H1 (cell line): ENCODE measurements around the gene KPNA6. TPM values are rescaled to one million over a fixed set of nuclear protein-coding genes. Genes with fewer than 3 reads are reported as not detected.

Experiments
- CBX5 ChIP-seq: fragments of 300-800, 300-1000 bp; sonication (generic); IDR thresholded peaks from 2 replicates; pipeline ENCODE4 v1.7.1; 2016; ENCODE audit warnings: antibody characterized with exemption, low read length, low read depth
- GABPA ChIP-seq: IDR thresholded peaks from 2 replicates; pipeline ENCODE4 v1.6.1; 2011; ENCODE audit warnings: mild to moderate bottlenecking, low read length, moderate library complexity, borderline replicate concordance; ENCODE audit not compliant: insufficient read depth
- HDAC2 ChIP-seq, 2 experiments: fragments of 300-600 bp in 1 of 2; sonication (generic) in 1 of 2; IDR thresholded peaks; 2 replicates each; pipeline ENCODE4 v1.6.1; 2011 to 2012; ENCODE audit warnings: low read depth in 2 of 2, low read length in 2 of 2, mild to moderate bottlenecking in 2 of 2, moderate library complexity in 2 of 2, borderline replicate concordance in 1 of 2, inconsistent platforms in 1 of 2
- KDM1A ChIP-seq: fragments of 200-600, 300-600 bp; sonication (generic); IDR thresholded peaks from 2 replicates; pipeline ENCODE4 v1.7.1; 2016; ENCODE audit warnings: mild to moderate bottlenecking, low read length, borderline replicate concordance
- POLR2A ChIP-seq, 2 experiments: IDR thresholded peaks; 1 replicate in 1 of 2; 2 replicates in 1 of 2; pipeline ENCODE4 v1.6.1; 2011; ENCODE audit warnings: low read depth in 2 of 2, low read length in 2 of 2, mild to moderate bottlenecking in 2 of 2; ENCODE audit errors: control extremely low read depth in 1 of 2
- RBBP5 ChIP-seq: IDR thresholded peaks from 2 replicates; pipeline ENCODE4 v1.7.1; 2012; ENCODE audit warnings: low read depth, mild to moderate bottlenecking, inconsistent platforms, low read length, moderate library complexity, borderline replicate concordance
- SP1 ChIP-seq: IDR thresholded peaks from 2 replicates; pipeline ENCODE4 v1.6.1; 2011; ENCODE audit warnings: low read depth, low read length
- SUZ12 ChIP-seq: fragments of 200-600 bp; sonication (generic); IDR thresholded peaks from 2 replicates; pipeline ENCODE4 v1.6.1; 2012; ENCODE audit warnings: mild to moderate bottlenecking, inconsistent platforms, low read length, moderate library complexity, mixed read lengths
- TAF7 ChIP-seq: optimal IDR thresholded peaks from 2 replicates; pipeline ENCODE3; 2011; ENCODE audit warnings: low read depth, mild to moderate bottlenecking, inconsistent platforms, low read length, moderate library complexity, borderline replicate concordance
- polyA plus RNA-seq, 7 experiments: library from polyadenylated mRNA; depleted of rRNA in 3 of 7; stranded (reverse) in 5 of 7; unstranded in 2 of 7; fragments of >200 nt in 5 of 7; fragments of 200-250 nt in 2 of 7; gene quantifications; 1 replicate in 5 of 7; 2 replicates in 1 of 7; 4 replicates in 1 of 7; pipeline versions ENCODE4 v1.2.1 to v1.2.3, GENCODE V29; 2011 to 2013; ENCODE audit warnings: missing spikeins in 2 of 7, mixed read lengths in 2 of 7
- total RNA-seq: library from RNA; stranded (reverse); fragmentation: NEBNext Ultra II Directional; extraction: Animal tissue kit (Norgen Biotek cat#: 25700); gene quantifications from 2 replicates; pipeline ENCODE4 v1.2.1, GENCODE V29; 2021
- TF ChIP-seq, protein P1 (sequence below): fragments of 300-600 bp; sonication (generic); IDR thresholded peaks from 2 replicates; pipeline ENCODE4 v1.7.1; 2012; ENCODE audit warnings: low read length, moderate library complexity, mild to moderate bottlenecking, inconsistent platforms; ENCODE audit not compliant: insufficient replicate concordance

KPNA6 gene
- total and polyA plus RNA-seq, 2 of the 8 experiments (the other 6 are each of a cell fraction or from before 2014, with no cell fraction given): 24.2 to 120 TPM

DNA sequence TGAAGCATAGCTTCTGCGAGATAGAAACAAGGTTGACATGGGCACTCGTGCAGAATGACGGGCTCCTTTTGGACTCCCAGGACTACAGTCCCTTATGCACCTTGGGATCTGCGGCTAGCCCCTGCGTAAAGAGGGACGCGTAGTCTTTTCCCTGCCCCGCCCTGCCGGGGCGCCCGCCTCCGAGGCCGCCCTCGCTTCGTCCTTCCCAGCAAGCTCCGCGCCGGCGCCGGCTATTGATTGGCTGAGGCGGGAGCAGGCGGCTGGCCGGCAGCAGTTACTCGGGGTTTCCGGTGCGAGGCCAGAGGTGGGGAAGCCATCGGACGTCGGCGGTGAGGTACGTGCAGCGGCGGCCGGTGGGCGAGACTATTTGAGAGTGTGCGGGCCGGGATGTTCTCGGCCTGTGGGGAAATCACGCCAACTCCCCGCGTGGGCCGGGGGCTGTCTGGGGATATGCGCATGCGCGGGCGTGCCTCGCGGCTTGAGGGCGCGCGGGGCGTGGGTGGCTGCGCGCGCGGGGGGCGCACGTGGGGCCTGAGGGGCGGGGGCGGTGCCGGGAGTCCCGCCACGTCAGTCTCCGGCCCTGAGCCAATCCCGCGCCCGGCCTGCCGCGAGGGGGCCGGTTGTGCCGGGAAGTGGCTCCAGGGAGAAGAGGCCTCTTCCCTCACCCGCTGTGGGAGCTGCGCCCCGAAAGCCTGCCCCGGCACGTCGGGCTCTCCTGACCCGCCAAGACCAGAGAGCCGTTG, 71.8 kb downstream of the KPNA6 start, which contains the start of gene TXLNA (continued):
- peak; percentile 34; the same call in 1 of the 2 replicates for TF ChIP-seq GABPA
- TF ChIP-seq SUZ12: 0 out of 2 replicates have a peak, but pooled peaks have one; percentile 23
- peak; percentile 71; the same call in 1 of the 2 replicates for TF ChIP-seq KDM1A
- TF ChIP-seq RBBP5: peak; percentile 78
- TF ChIP-seq HDAC2 (IDR thresholded peaks at IDR 0.05; ENCODE audit: borderline replicate concordance in 1 of 2, low read depth in 2 of 2, low read length in 2 of 2): peak; percentile 98
- peak; percentile 78 for TF ChIP-seq TAF7
- TF ChIP-seq SP1: peak; percentile 38; the same call in 1 of the 2 replicates
- TF ChIP-seq, protein P1, sequence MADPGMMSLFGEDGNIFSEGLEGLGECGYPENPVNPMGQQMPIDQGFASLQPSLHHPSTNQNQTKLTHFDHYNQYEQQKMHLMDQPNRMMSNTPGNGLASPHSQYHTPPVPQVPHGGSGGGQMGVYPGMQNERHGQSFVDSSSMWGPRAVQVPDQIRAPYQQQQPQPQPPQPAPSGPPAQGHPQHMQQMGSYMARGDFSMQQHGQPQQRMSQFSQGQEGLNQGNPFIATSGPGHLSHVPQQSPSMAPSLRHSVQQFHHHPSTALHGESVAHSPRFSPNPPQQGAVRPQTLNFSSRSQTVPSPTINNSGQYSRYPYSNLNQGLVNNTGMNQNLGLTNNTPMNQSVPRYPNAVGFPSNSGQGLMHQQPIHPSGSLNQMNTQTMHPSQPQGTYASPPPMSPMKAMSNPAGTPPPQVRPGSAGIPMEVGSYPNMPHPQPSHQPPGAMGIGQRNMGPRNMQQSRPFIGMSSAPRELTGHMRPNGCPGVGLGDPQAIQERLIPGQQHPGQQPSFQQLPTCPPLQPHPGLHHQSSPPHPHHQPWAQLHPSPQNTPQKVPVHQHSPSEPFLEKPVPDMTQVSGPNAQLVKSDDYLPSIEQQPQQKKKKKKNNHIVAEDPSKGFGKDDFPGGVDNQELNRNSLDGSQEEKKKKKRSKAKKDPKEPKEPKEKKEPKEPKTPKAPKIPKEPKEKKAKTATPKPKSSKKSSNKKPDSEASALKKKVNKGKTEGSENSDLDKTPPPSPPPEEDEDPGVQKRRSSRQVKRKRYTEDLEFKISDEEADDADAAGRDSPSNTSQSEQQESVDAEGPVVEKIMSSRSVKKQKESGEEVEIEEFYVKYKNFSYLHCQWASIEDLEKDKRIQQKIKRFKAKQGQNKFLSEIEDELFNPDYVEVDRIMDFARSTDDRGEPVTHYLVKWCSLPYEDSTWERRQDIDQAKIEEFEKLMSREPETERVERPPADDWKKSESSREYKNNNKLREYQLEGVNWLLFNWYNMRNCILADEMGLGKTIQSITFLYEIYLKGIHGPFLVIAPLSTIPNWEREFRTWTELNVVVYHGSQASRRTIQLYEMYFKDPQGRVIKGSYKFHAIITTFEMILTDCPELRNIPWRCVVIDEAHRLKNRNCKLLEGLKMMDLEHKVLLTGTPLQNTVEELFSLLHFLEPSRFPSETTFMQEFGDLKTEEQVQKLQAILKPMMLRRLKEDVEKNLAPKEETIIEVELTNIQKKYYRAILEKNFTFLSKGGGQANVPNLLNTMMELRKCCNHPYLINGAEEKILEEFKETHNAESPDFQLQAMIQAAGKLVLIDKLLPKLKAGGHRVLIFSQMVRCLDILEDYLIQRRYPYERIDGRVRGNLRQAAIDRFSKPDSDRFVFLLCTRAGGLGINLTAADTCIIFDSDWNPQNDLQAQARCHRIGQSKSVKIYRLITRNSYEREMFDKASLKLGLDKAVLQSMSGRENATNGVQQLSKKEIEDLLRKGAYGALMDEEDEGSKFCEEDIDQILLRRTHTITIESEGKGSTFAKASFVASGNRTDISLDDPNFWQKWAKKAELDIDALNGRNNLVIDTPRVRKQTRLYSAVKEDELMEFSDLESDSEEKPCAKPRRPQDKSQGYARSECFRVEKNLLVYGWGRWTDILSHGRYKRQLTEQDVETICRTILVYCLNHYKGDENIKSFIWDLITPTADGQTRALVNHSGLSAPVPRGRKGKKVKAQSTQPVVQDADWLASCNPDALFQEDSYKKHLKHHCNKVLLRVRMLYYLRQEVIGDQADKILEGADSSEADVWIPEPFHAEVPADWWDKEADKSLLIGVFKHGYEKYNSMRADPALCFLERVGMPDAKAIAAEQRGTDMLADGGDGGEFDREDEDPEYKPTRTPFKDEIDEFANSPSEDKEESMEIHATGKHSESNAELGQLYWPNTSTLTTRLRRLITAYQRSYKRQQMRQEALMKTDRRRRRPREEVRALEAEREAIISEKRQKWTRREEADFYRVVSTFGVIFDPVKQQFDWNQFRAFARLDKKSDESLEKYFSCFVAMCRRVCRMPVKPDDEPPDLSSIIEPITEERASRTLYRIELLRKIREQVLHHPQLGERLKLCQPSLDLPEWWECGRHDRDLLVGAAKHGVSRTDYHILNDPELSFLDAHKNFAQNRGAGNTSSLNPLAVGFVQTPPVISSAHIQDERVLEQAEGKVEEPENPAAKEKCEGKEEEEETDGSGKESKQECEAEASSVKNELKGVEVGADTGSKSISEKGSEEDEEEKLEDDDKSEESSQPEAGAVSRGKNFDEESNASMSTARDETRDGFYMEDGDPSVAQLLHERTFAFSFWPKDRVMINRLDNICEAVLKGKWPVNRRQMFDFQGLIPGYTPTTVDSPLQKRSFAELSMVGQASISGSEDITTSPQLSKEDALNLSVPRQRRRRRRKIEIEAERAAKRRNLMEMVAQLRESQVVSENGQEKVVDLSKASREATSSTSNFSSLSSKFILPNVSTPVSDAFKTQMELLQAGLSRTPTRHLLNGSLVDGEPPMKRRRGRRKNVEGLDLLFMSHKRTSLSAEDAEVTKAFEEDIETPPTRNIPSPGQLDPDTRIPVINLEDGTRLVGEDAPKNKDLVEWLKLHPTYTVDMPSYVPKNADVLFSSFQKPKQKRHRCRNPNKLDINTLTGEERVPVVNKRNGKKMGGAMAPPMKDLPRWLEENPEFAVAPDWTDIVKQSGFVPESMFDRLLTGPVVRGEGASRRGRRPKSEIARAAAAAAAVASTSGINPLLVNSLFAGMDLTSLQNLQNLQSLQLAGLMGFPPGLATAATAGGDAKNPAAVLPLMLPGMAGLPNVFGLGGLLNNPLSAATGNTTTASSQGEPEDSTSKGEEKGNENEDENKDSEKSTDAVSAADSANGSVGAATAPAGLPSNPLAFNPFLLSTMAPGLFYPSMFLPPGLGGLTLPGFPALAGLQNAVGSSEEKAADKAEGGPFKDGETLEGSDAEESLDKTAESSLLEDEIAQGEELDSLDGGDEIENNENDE: no peak
- no peak for TF ChIP-seq CBX5
- TF ChIP-seq POLR2A (IDR thresholded peaks at IDR 0.05; ENCODE audit: control extremely low read depth in 1 of 2, low read depth in 2 of 2, low read length in 2 of 2): peak; percentile 58 to 86
